Lower lobe of right lung (tissue), 2 donors: ENCODE measurements around the gene BICC1. TPM values are rescaled to one million over a fixed set of nuclear protein-coding genes. Genes with fewer than 3 reads are reported as not detected.

Experiments used
- ATAC-seq, 2 donors: fragments of 200-7000 bp; cut with Tn5 transposase; one replicate each; pipeline ENCODE4 v1.9.1; 2020 to 2022; ENCODE audit warnings: mild to moderate bottlenecking in 2 of 2, moderate library complexity in 2 of 2
- DNase-seq: peaks from one replicate; pipeline ENCODE4 v3.0.0-alpha.2; 2020
- H3K27ac ChIP-seq: fragments of 200-600 bp; one replicate; pipeline ENCODE4 v1.8.0; 2022
- H3K27me3 ChIP-seq: fragments of 200-600 bp; one replicate; pipeline ENCODE4 v1.8.0; 2022; ENCODE audit warnings: low read depth
- H3K36me3 ChIP-seq: fragments of 200-600 bp; one replicate; pipeline ENCODE4 v1.8.0; 2022; ENCODE audit warnings: mild to moderate bottlenecking
- H3K4me1 ChIP-seq: fragments of 200-600 bp; one replicate; pipeline ENCODE4 v1.8.0; 2022
- H3K4me3 ChIP-seq: fragments of 200-600 bp; one replicate; pipeline ENCODE4 v1.8.0; 2022; ENCODE audit warnings: mild to moderate bottlenecking
- H3K9me3 ChIP-seq: fragments of 200-600 bp; one replicate; pipeline ENCODE4 v1.8.0; 2022
- CTCF ChIP-seq: fragments of 200-600 bp; IDR thresholded peaks from one replicate; pipeline ENCODE4 v1.8.0; 2022; ENCODE audit warnings: antibody characterized with exemption, mild to moderate bottlenecking
- intact Hi-C: fragments of 100-400 bp; cut with DNase I; formaldehyde crosslinking; loops from one replicate; pipeline ENCODE4 v1.11.0; 2022
- total RNA-seq: library from RNA; stranded (reverse); fragmentation: NEBNext Ultra II Directional; extraction: Animal tissue kit (Norgen Biotek cat#: 25700); gene quantifications from one replicate; pipeline ENCODE4 v1.2.1, GENCODE V29; 2021
- donor health status: DM: no; HTN: yes; CAD: no; lungs with severe emphysema.

BICC1 gene
- total RNA-seq, 1 donor from 2014 or later, result 11.0 TPM

GRCh38 chr10:58555930-58556311 is 43.2 kb downstream of the BICC1 start:
- intact Hi-C loops, result no loop called here
- H3K4me3 ChIP-seq, result no peak overlapping the region
- ATAC-seq, result no peak

GRCh38 chr10:58556516-58557165 is 44.0 kb downstream of the BICC1 start:
- Histone ChIP-seq H3K4me3 (no peak overlapping the region), H3K36me3 (no peaks in the 10 kb centered on the region), H3K9me3 (peaks cover 34% of the 10 kb centered on the region), H3K4me1 (no peaks in the 10 kb centered on the region), H3K27ac (no peak overlapping the region), H3K27me3 (no peaks in the 10 kb centered on the region)
- ATAC-seq, result no peak
- no peak for TF ChIP-seq CTCF
- intact Hi-C loops, result no loop called here
- DNase-seq, result no peak

More at GRCh38 chr10:58555930-58556311, 43.2 kb downstream of the BICC1 start:
- Histone ChIP-seq H3K9me3 (peaks cover 27% of the 10 kb centered on the region), H3K27ac (no peak overlapping the region), H3K4me1 (no peaks in the 10 kb centered on the region), H3K36me3 (no peaks in the 10 kb centered on the region), H3K27me3 (no peaks in the 10 kb centered on the region)
- no peak for DNase-seq
- no peak for TF ChIP-seq CTCF

- no peak for DNase-seq
- no peak overlapping the region for H3K27ac ChIP-seq
- H3K27me3 ChIP-seq, result no peaks in the 10 kb centered on the region
- no peak for TF ChIP-seq CTCF
- peaks cover 44% of the 10 kb centered on the region for H3K9me3 ChIP-seq
- intact Hi-C loops, result no loop called here
- no peak for ATAC-seq
- H3K4me1 ChIP-seq, result no peaks in the 10 kb centered on the region
- H3K36me3 ChIP-seq, result no peaks in the 10 kb centered on the region
- no peak overlapping the region for H3K4me3 ChIP-seq
Measured at GRCh38 chr10:58557714-58558113, 45.0 kb downstream of the BICC1 start.

GRCh38 chr10:58560068-58560467 is 47.4 kb downstream of the BICC1 start:
- Histone ChIP-seq H3K27me3 (no peaks in the 10 kb centered on the region), H3K4me3 (no peak overlapping the region), H3K36me3 (no peaks in the 10 kb centered on the region), H3K4me1 (no peaks in the 10 kb centered on the region), H3K9me3 (peaks cover 49% of the 10 kb centered on the region), H3K27ac (no peak overlapping the region)
- intact Hi-C loops, result no loop called here
- no peak for TF ChIP-seq CTCF
- DNase-seq, result no peak
- no peak for ATAC-seq

GRCh38 chr10:58565271-58565670 is 52.6 kb downstream of the BICC1 start:
- DNase-seq (no peak), ATAC-seq (no peak)
- H3K27me3 ChIP-seq, result no peaks in the 10 kb centered on the region
- H3K36me3 ChIP-seq, result no peaks in the 10 kb centered on the region
- no peaks in the 10 kb centered on the region for H3K4me1 ChIP-seq
- intact Hi-C loops, result no loop called here
- no peak overlapping the region for H3K27ac ChIP-seq
- peaks cover 24% of the 10 kb centered on the region for H3K9me3 ChIP-seq
- H3K4me3 ChIP-seq, result no peak overlapping the region
- no peak for TF ChIP-seq CTCF
